NCI-H526 (cell line): ENCODE data around the gene DNAJC11.

Source experiments
- DNase-seq, 2 experiments: peaks; one replicate each; lab custom pipeline; 2025; lab: John Stamatoyannopoulos, UW

DNAJC11 gene

GRCh38 chr1:6585841-6586240 is 115.8 kb downstream of the DNAJC11 start:
- DNase-seq: no peak

GRCh38 chr1:6585081-6585722 is 116.4 kb downstream of the DNAJC11 start:
- DNase-seq: no peak
